Aorta (tissue), 5 donors: ENCODE measurements around the gene FARP1. TPM values are rescaled to one million over a fixed set of nuclear protein-coding genes. Genes with fewer than 3 reads are reported as not detected.

Experiments
- ATAC-seq: fragments of 200-7000 bp; cut with Tn5 transposase; one replicate; pipeline ENCODE4 v1.9.1; 2022; ENCODE audit warnings: moderate library complexity; ENCODE audit not compliant: low FRiP score
- DNase-seq, 2 donors: peaks; one replicate each; pipeline ENCODE4 v3.0.0-alpha.2; 2020
- H3K27ac ChIP-seq, 2 donors: one replicate each; pipeline ENCODE4 v1.5.1; 2013; ENCODE audit warnings: low read length in 2 of 2, mild to moderate bottlenecking in 2 of 2, moderate library complexity in 2 of 2, control low read depth in 1 of 2, inconsistent platforms in 1 of 2, low read depth in 1 of 2
- H3K27me3 ChIP-seq, 2 donors: one replicate each; pipeline ENCODE4 v1.6.1; 2013; ENCODE audit warnings: control low read depth in 1 of 2, low read length in 1 of 2, mild to moderate bottlenecking in 1 of 2, moderate library complexity in 1 of 2; ENCODE audit not compliant: insufficient read depth in 2 of 2, control insufficient read depth in 1 of 2
- H3K36me3 ChIP-seq, 2 donors: one replicate each; pipeline ENCODE4 v1.6.1; 2013; ENCODE audit warnings: control low read depth in 1 of 2, low read length in 1 of 2, mild to moderate bottlenecking in 1 of 2; ENCODE audit not compliant: insufficient read depth in 2 of 2, control insufficient read depth in 1 of 2
- H3K4me1 ChIP-seq, 2 donors: one replicate each; pipeline ENCODE4 v1.6.1; 2013; ENCODE audit warnings: low read length in 2 of 2, control low read depth in 1 of 2, mild to moderate bottlenecking in 1 of 2, moderate library complexity in 1 of 2; ENCODE audit not compliant: insufficient read depth in 2 of 2, control insufficient read depth in 1 of 2
- H3K4me3 ChIP-seq, 2 donors: one replicate each; pipeline ENCODE4 v1.5.1; 2013; ENCODE audit warnings: low read length in 2 of 2, control low read depth in 1 of 2, mild to moderate bottlenecking in 1 of 2
- H3K9me3 ChIP-seq: one replicate; pipeline ENCODE4 v1.6.1; 2013; ENCODE audit warnings: mild to moderate bottlenecking, low read length; ENCODE audit not compliant: control insufficient read depth
- WGBS, 2 donors: extraction: QIAGEN DNeasy Blood & Tissue Kit; methylation state at CpG; one replicate each; pipeline ENCODE4 v1.1.7; 2013; 5-methylcytosine and 5-hydroxymethylcytosine counted together
- intact Hi-C, 2 donors: fragments of 100-400 bp; cut with DNase I; formaldehyde crosslinking; loops; one replicate each; pipeline versions ENCODE4 v1.14.2 to v1.15.0; 2022
- polyA plus RNA-seq, 2 donors: library from polyadenylated mRNA; stranded (reverse); fragments of 200-250 nt; gene quantifications; one replicate each; pipeline ENCODE4 v1.2.3, GENCODE V29; 2013
- total RNA-seq, 2 donors: library from RNA; stranded (reverse); fragmentation: NEBNext Ultra II Directional; extraction: Animal tissue kit (Norgen Biotek cat#: 25700); gene quantifications; one replicate each; pipeline ENCODE4 v1.2.1, GENCODE V29; 2021
- donor health status: healthy with polysubstance abuse.
- donor health status: Bipolar disorder and iron deficiency.
- donor health status: DM: no; HTN: no; CAD: no.
- donor health status: DM: no; HTN: no; CAD: no.
- donor health status: DM: yes; HTN: yes; CAD: no.

Gene FARP1
- total and polyA plus RNA-seq, 4 donors, result 3.3 to 41.7 (median 23.7) TPM

GRCh38 chr13:98144027-98144741 lies 1.3 kb downstream of the FARP1 start:
- no peak overlapping the region for H3K27ac ChIP-seq
- ATAC-seq, result no peak
- WGBS, 2 donors, result 17 to 19% methylated on average over 21 of the region's 21 CpGs

GRCh38 chr13:98144801-98145350 lies 2.0 kb downstream of the FARP1 start:
- Histone ChIP-seq H3K27me3 (no peaks in the 10 kb centered on the region), H3K27ac (no peak overlapping the region), H3K36me3 (no peaks in the 10 kb centered on the region), H3K9me3 (no peaks in the 10 kb centered on the region), H3K4me3 (peak overlapping the region in 1 of 2 donors; percentile 16), H3K4me1 (no peaks in the 10 kb centered on the region)
- DNase-seq (no peak), ATAC-seq (no peak)
- 23 to 24% methylated on average over 10 of the region's 10 CpGs for WGBS, 2 donors
- intact Hi-C loops, result loop anchor here (10.0 kb wide), 2 partner anchors 70 to 300 kb away; no protein-coding TSS in a partner anchor

More at GRCh38 chr13:98144027-98144741, 1.3 kb downstream of the FARP1 start:
- Histone ChIP-seq H3K9me3 (no peaks in the 10 kb centered on the region), H3K27me3 (no peaks in the 10 kb centered on the region), H3K4me1 (no peaks in the 10 kb centered on the region), H3K36me3 (no peaks in the 10 kb centered on the region), H3K4me3 (peak overlapping the region; percentile 62 to 95)
- intact Hi-C loops, result loop anchor here (10.0 kb wide), 2 partner anchors 71 to 301 kb away; no protein-coding TSS in a partner anchor
- no peak for DNase-seq

- Histone ChIP-seq H3K4me3 (no peak overlapping the region), H3K36me3 (no peaks in the 10 kb centered on the region), H3K4me1 (no peaks in the 10 kb centered on the region), H3K9me3 (no peaks in the 10 kb centered on the region), H3K27me3 (no peaks in the 10 kb centered on the region), H3K27ac (no peak overlapping the region)
- ATAC-seq (no peak), DNase-seq (no peak)
- intact Hi-C loops, result loop anchor here (10.0 kb wide), 2 partner anchors 67 to 297 kb away; no protein-coding TSS in a partner anchor
- 73 to 76% methylated on average over 5 of the region's 5 CpGs for WGBS, 2 donors
These were observed 4.6 kb downstream of the FARP1 start for GRCh38 chr13:98147521-98147920.

GRCh38 chr13:98150832-98151479 lies 8.1 kb downstream of the FARP1 start:
- Histone ChIP-seq H3K27me3 (no peaks in the 10 kb centered on the region), H3K9me3 (no peaks in the 10 kb centered on the region), H3K4me3 (no peak overlapping the region), H3K4me1 (no peaks in the 10 kb centered on the region), H3K36me3 (no peaks in the 10 kb centered on the region), H3K27ac (no peak overlapping the region)
- intact Hi-C loops, result no loop called here
- 66% methylated on average over 8 of the region's 8 CpGs for WGBS, 2 donors
- no peak for ATAC-seq
- no peak for DNase-seq

GRCh38 chr13:98155475-98156109 lies 12.7 kb downstream of the FARP1 start:
- Histone ChIP-seq H3K36me3 (no peaks in the 10 kb centered on the region), H3K4me1 (no peaks in the 10 kb centered on the region), H3K4me3 (no peak overlapping the region), H3K27me3 (peaks cover 0 to 1% of the 10 kb centered on the region in 2 donors), H3K9me3 (no peaks in the 10 kb centered on the region), H3K27ac (no peak overlapping the region)
- ATAC-seq (no peak), DNase-seq (no peak)
- WGBS, 2 donors, result 59 to 64% methylated on average over 5 of the region's 5 CpGs
- intact Hi-C loops, result no loop called here

- no peaks in the 10 kb centered on the region for H3K36me3 ChIP-seq
- DNase-seq (no peak), ATAC-seq (no peak)
- peaks cover 0 to 1% of the 10 kb centered on the region in 2 donors for H3K27me3 ChIP-seq
- H3K27ac ChIP-seq, result no peak overlapping the region
- H3K4me1 ChIP-seq, result no peaks in the 10 kb centered on the region
- intact Hi-C loops, result no loop called here
- H3K9me3 ChIP-seq, result no peaks in the 10 kb centered on the region
- 69 to 70% methylated on average over 2 of the region's 2 CpGs for WGBS, 2 donors
- no peak overlapping the region for H3K4me3 ChIP-seq
These were observed 13.4 kb downstream of the FARP1 start for GRCh38 chr13:98156259-98156658.

- Histone ChIP-seq H3K4me1 (no peaks in the 10 kb centered on the region), H3K27me3 (peaks cover 0 to 1% of the 10 kb centered on the region in 2 donors), H3K4me3 (no peak overlapping the region), H3K36me3 (no peaks in the 10 kb centered on the region), H3K9me3 (no peaks in the 10 kb centered on the region), H3K27ac (no peak overlapping the region)
- no peak for DNase-seq
- 69 to 70% methylated on average over 7 of the region's 7 CpGs for WGBS, 2 donors
- intact Hi-C loops, result no loop called here
- no peak for ATAC-seq
These were observed 14.3 kb downstream of the FARP1 start for GRCh38 chr13:98157188-98157587.

GRCh38 chr13:98157609-98158008 lies 14.7 kb downstream of the FARP1 start:
- Histone ChIP-seq H3K4me1 (no peaks in the 10 kb centered on the region), H3K27me3 (peaks cover 0 to 1% of the 10 kb centered on the region in 2 donors), H3K4me3 (no peak overlapping the region), H3K36me3 (no peaks in the 10 kb centered on the region), H3K27ac (no peak overlapping the region), H3K9me3 (no peaks in the 10 kb centered on the region)
- WGBS, 2 donors, result 81 to 92% methylated on average over 1 of the region's 1 CpG
- intact Hi-C loops, result no loop called here
- no peak for ATAC-seq
- no peak for DNase-seq
